IMR-90 (cell line): ENCODE results near the gene SHCBP1L. TPM values are rescaled to one million over a fixed set of nuclear protein-coding genes. Genes with fewer than 3 reads are reported as not detected.

Experiments
- ATAC-seq: fragments of 200-7000 bp; cut with Tn5 transposase; 2 replicates; pipeline ENCODE4 v1.9.1; 2020; ENCODE audit warnings: low read depth, mild to moderate bottlenecking, moderate library complexity
- BruUV-seq: library from RNA; stranded (reverse); fragments of 400-500 nt; replicated peaks from 2 replicates; lab custom pipeline; 2021; lab: Mats Ljungman, UMichigan
- CTCF ChIA-PET: fragments of 300-600 bp; formaldehyde crosslinking; extraction: SDS; loops from one replicate; lab custom pipeline; 2021; ENCODE audit warnings: antibody characterized with exemption; lab: Yijun Ruan, JAX
- POLR2A ChIA-PET: fragments of 300-600 bp; sonication (Branson Sonifier 250); formaldehyde crosslinking; loops from one replicate; lab custom pipeline; 2022; ENCODE audit warnings: antibody characterized with exemption; ENCODE audit not compliant: unreplicated experiment; lab: Charles Lee
- DNase-seq: peaks from one replicate; pipeline ENCODE4 v3.0.0; 2013
- H2AFZ ChIP-seq: replicated peaks from 2 replicates; pipeline ENCODE3; 2013; ENCODE audit warnings: low read length, mild to moderate bottlenecking; ENCODE audit not compliant: poor library complexity
- H2AK5ac ChIP-seq: 2 replicates; pipeline ENCODE4 v1.6.1; 2013; ENCODE audit warnings: low read depth, low read length, inconsistent platforms
- H2AK9ac ChIP-seq: replicated peaks from 2 replicates; pipeline ENCODE3; 2013; ENCODE audit warnings: mild to moderate bottlenecking, low read depth, low read length, moderate library complexity; ENCODE audit not compliant: poor library complexity
- H2BK120ac ChIP-seq: 2 replicates; pipeline ENCODE4 v1.6.1; 2013; ENCODE audit warnings: low read depth, low read length, inconsistent platforms
- H2BK15ac ChIP-seq: 3 replicates; pipeline ENCODE4 v1.6.1; 2013; ENCODE audit warnings: low read depth, low read length, inconsistent platforms
- H2BK20ac ChIP-seq: 2 replicates; pipeline ENCODE4 v1.6.1; 2013; ENCODE audit warnings: low read depth, mild to moderate bottlenecking, inconsistent platforms, low read length, moderate library complexity
- H2BK5ac ChIP-seq: 2 replicates; pipeline ENCODE4 v1.6.1; 2013; ENCODE audit warnings: mild to moderate bottlenecking, low read depth, low read length, inconsistent platforms; ENCODE audit not compliant: poor library complexity, severe bottlenecking
- H3K14ac ChIP-seq: replicated peaks from 2 replicates; pipeline ENCODE4 v1.6.1; 2013; ENCODE audit warnings: low read depth, low read length, inconsistent platforms
- H3K18ac ChIP-seq: 2 replicates; pipeline ENCODE4 v1.6.1; 2013; ENCODE audit warnings: low read depth, low read length, control low read depth
- H3K23ac ChIP-seq: 2 replicates; pipeline ENCODE4 v1.6.1; 2013; ENCODE audit warnings: low read depth, low read length, inconsistent platforms
- H3K27ac ChIP-seq: 2 replicates; pipeline ENCODE4 v1.5.1; 2013; ENCODE audit warnings: mild to moderate bottlenecking, control low read depth, low read length; ENCODE audit not compliant: insufficient read depth
- H3K27me3 ChIP-seq: 2 replicates; pipeline ENCODE4 v1.6.1; 2013; ENCODE audit warnings: low read length; ENCODE audit not compliant: control insufficient read depth, insufficient read depth
- H3K36me3 ChIP-seq: 2 replicates; pipeline ENCODE4 v1.6.1; 2013; ENCODE audit warnings: low read length, mixed read lengths; ENCODE audit not compliant: control insufficient read depth, insufficient read depth
- H3K4ac ChIP-seq: 2 replicates; pipeline ENCODE4 v1.6.1; 2013; ENCODE audit warnings: low read depth, low read length, inconsistent platforms
- H3K4me1 ChIP-seq: 2 replicates; pipeline ENCODE4 v1.6.1; 2013; ENCODE audit warnings: low read length, mixed read lengths; ENCODE audit not compliant: control insufficient read depth, insufficient read depth
- H3K4me2 ChIP-seq: 2 replicates; pipeline ENCODE4 v1.6.1; 2013; ENCODE audit warnings: low read depth, mild to moderate bottlenecking, control low read depth, low read length, moderate library complexity
- H3K4me3 ChIP-seq: 2 replicates; pipeline ENCODE4 v1.5.1; 2013; ENCODE audit warnings: low read depth, mild to moderate bottlenecking, control low read depth, low read length, moderate library complexity; ENCODE audit not compliant: insufficient read depth
- H3K56ac ChIP-seq: 2 replicates; pipeline ENCODE4 v1.6.1; 2013; ENCODE audit warnings: low read length, inconsistent platforms; ENCODE audit not compliant: insufficient read depth; ENCODE audit errors: extremely low read depth
- H3K79me1 ChIP-seq, 2 experiments: 2 replicates each; pipeline ENCODE4 v1.6.1; 2013; ENCODE audit warnings: low read length in 2 of 2, inconsistent platforms in 1 of 2, low read depth in 1 of 2
- H3K9ac ChIP-seq: 2 replicates; pipeline ENCODE4 v1.6.1; 2013; ENCODE audit warnings: low read depth, low read length, control low read depth
- H3K9me1 ChIP-seq: 2 replicates; pipeline ENCODE4 v1.6.1; 2013; ENCODE audit warnings: low read length, inconsistent platforms; ENCODE audit not compliant: insufficient read depth
- H3K9me3 ChIP-seq: 2 replicates; pipeline ENCODE4 v1.6.1; 2013; ENCODE audit warnings: low read length; ENCODE audit not compliant: control insufficient read depth, insufficient read depth
- H4K20me1 ChIP-seq: 2 replicates; pipeline ENCODE4 v1.6.1; 2013; ENCODE audit warnings: low read length, inconsistent platforms; ENCODE audit not compliant: insufficient read depth
- H4K5ac ChIP-seq: 2 replicates; pipeline ENCODE4 v1.6.1; 2013; ENCODE audit warnings: mild to moderate bottlenecking, low read depth, low read length, control low read depth
- H4K8ac ChIP-seq, 2 experiments: 2 replicates each; pipeline ENCODE4 v1.6.1; 2013; ENCODE audit warnings: low read depth in 2 of 2, low read length in 2 of 2, control low read depth in 1 of 2, inconsistent platforms in 1 of 2
- H4K91ac ChIP-seq: 2 replicates; pipeline ENCODE4 v1.6.1; 2013; ENCODE audit warnings: low read depth, low read length, inconsistent platforms; ENCODE audit not compliant: insufficient read depth
- BHLHE40 ChIP-seq: fragments of 150-350 bp; IDR thresholded peaks from 2 replicates; pipeline ENCODE4 v1.6.1; 2016; ENCODE audit warnings: mild to moderate bottlenecking, low read depth, low read length
- CEBPB ChIP-seq: IDR thresholded peaks from 2 replicates; pipeline ENCODE4 v1.6.1; 2012; ENCODE audit warnings: low read depth, low read length, improper control_type of control experiment
- CHD1 ChIP-seq: IDR thresholded peaks from 2 replicates; pipeline ENCODE4 v1.6.1; 2012; ENCODE audit warnings: low read depth, low read length, improper control_type of control experiment
- FOS ChIP-seq: fragments of 150-350 bp; IDR thresholded peaks from 2 replicates; pipeline ENCODE4 v1.6.1; 2016; ENCODE audit warnings: low read depth, low read length
- MAFK ChIP-seq: IDR thresholded peaks from 2 replicates; pipeline ENCODE4 v1.6.1; 2012; ENCODE audit warnings: low read depth, low read length, improper control_type of control experiment
- MAZ ChIP-seq: IDR thresholded peaks from 2 replicates; pipeline ENCODE4 v1.6.1; 2012; ENCODE audit warnings: low read depth, mild to moderate bottlenecking, low read length, improper control_type of control experiment, moderate library complexity, borderline replicate concordance
- MXI1 ChIP-seq: IDR thresholded peaks from 2 replicates; pipeline ENCODE4 v1.6.1; 2012; ENCODE audit warnings: low read depth, mild to moderate bottlenecking, low read length, moderate library complexity, borderline replicate concordance
- NFE2L2 ChIP-seq: fragments of 150-350 bp; IDR thresholded peaks from 2 replicates; pipeline ENCODE4 v1.6.1; 2016; ENCODE audit warnings: low read depth, mild to moderate bottlenecking, low read length
- POLR2A ChIP-seq: IDR thresholded peaks from 2 replicates; pipeline ENCODE4 v1.6.1; 2012; ENCODE audit warnings: mild to moderate bottlenecking, low read depth, low read length
- RAD21 ChIP-seq: IDR thresholded peaks from 2 replicates; pipeline ENCODE4 v1.6.1; 2012; ENCODE audit warnings: low read length, improper control_type of control experiment
- RCOR1 ChIP-seq: IDR thresholded peaks from 2 replicates; pipeline ENCODE4 v1.6.1; 2012; ENCODE audit warnings: mild to moderate bottlenecking, low read length, improper control_type of control experiment; ENCODE audit not compliant: insufficient replicate concordance
- RFX5 ChIP-seq: IDR thresholded peaks from 2 replicates; pipeline ENCODE4 v1.8.0; 2012; ENCODE audit warnings: low read depth, mild to moderate bottlenecking, low read length, moderate library complexity
- SMC3 ChIP-seq: fragments of 150-350 bp; IDR thresholded peaks from 2 replicates; pipeline ENCODE4 v1.6.1; 2016; ENCODE audit warnings: low read depth, mild to moderate bottlenecking, antibody characterized with exemption, low read length, moderate library complexity
- WGBS, 2 experiments: methylation state at CpG; one replicate each; pipeline versions ENCODE4 v1.1.5 to v1.1.7; 2013; ENCODE audit warnings: missing lambda C conversion rate in 2 of 2; ENCODE audit not compliant: insufficient read length in 1 of 2; ENCODE audit errors: extremely low coverage in 2 of 2; 5-methylcytosine and 5-hydroxymethylcytosine counted together
- dilution Hi-C: fragments of 300-500 bp; cut with HindIII; formaldehyde crosslinking; loops from one replicate; pipeline ENCODE4 v1.14.3; 2018; ENCODE audit warnings: low sequenced_read_pairs; ENCODE audit not compliant: unreplicated experiment
- in situ Hi-C: fragments of 300-500 bp; cut with MboI; formaldehyde crosslinking; loops from 3 replicates; pipeline ENCODE4 v1.14.3; 2019; ENCODE audit warnings: low sequenced_read_pairs, inconsistent platforms, mixed read lengths
- intact Hi-C: fragments of 100-400 bp; cut with micrococcal nuclease; formaldehyde crosslinking; loops from 2 replicates; pipeline ENCODE4 v1.10.0; 2022
- polyA plus RNA-seq, 3 experiments: library from polyadenylated mRNA; depleted of rRNA; stranded (reverse); fragments of >200 nt; gene quantifications; 2 replicates each; pipeline ENCODE4 v1.2.3, GENCODE V29; 2012; ENCODE audit warnings: low replicate concordance in 1 of 3
- total RNA-seq: library from RNA; depleted of rRNA; stranded (reverse); fragments of >200 nt; gene quantifications from 2 replicates; pipeline ENCODE4 v1.2.3, GENCODE V29; 2012
- TF ChIP-seq, protein P1 (sequence below): conservative IDR thresholded peaks from 2 replicates; pipeline ENCODE4 v1.5.1; 2012; ENCODE audit warnings: mild to moderate bottlenecking, low read depth, low read length, improper control_type of control experiment
- TF ChIP-seq, protein P2 (sequence below): fragments of 150-350 bp; IDR thresholded peaks from 2 replicates; pipeline ENCODE4 v1.6.1; 2016; ENCODE audit warnings: low read depth, mild to moderate bottlenecking, low read length, moderate library complexity, borderline replicate concordance
- TF ChIP-seq, protein P3 (sequence below): fragments of 150-350 bp; IDR thresholded peaks from 2 replicates; pipeline ENCODE4 v1.6.1; 2017; ENCODE audit warnings: mild to moderate bottlenecking, antibody characterized with exemption, low read length, low read depth

Gene SHCBP1L
- total and polyA plus RNA-seq, 2 of the 4 experiments (the other 2 are of a cell fraction): not detected

DNA sequence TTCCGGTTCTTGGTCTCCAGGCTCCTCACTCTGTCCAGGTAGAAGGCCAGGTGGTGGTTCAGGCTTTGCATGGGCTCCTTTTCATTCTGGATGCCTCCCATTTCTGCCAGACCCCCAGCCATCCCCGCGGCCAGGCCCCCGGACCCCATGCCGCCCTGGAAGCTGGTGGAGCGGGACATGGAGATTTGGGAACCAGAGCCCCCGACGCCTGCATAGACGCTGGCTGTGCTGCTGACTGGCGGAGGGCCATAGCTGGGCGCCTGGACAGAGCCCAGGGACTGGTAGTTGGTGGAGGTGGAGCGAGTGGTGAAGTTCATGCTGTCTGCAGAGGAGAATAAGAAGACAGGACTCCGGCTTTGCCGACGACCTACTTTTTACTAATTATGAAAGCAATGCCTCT, 7.1 kb upstream of the SHCBP1L start:
- Histone ChIP-seq H3K9me1 (peaks cover 2% of the 10 kb centered on the region), H4K20me1 (peaks cover 9% of the 10 kb centered on the region; the same call in 1 of the 2 replicates), H3K18ac (no peak overlapping the region), H3K9ac (no peak overlapping the region), H3K4ac (no peak overlapping the region), H4K8ac (no peak overlapping the region), H3K23ac (no peak overlapping the region), H2AFZ (no peak overlapping the region), H3K9me3 (no peaks in the 10 kb centered on the region), H3K4me3 (no peak overlapping the region), H2BK120ac (no peak overlapping the region), H3K27ac (no peak overlapping the region), H3K36me3 (no peaks in the 10 kb centered on the region), H2BK20ac (no peak overlapping the region), H3K79me1 (no peaks in the 10 kb centered on the region), H2BK5ac (no peak overlapping the region), H2BK15ac (no peak overlapping the region), H3K56ac (no peak overlapping the region), H2AK5ac (no peak overlapping the region), H3K14ac (no peak overlapping the region), H2AK9ac (no peak overlapping the region), H3K27me3 (peaks cover 2% of the 10 kb centered on the region; the same call in 1 of the 2 replicates), H4K5ac (no peak overlapping the region), H3K4me2 (no peak overlapping the region), H3K4me1 (peaks cover 2% of the 10 kb centered on the region; the same call in 1 of the 2 replicates), H4K91ac (no peak overlapping the region)
- ATAC-seq: no peak
- ChIA-PET CTCF (no interaction called here), POLR2A (no interaction called here)
- no CpG with 5 or more reads among the region's 15 CpGs for WGBS, 2 experiments
- DNase-seq: no peak
- in situ Hi-C loops: loop anchor here (25.0 kb wide), 2 partner anchors 152 to 277 kb away; no protein-coding TSS in a partner anchor
- intact Hi-C loops: loop anchor here (5.0 kb wide), 2 partner anchors 147 to 672 kb away; no protein-coding TSS in a partner anchor
- BruUV-seq: no TSS peak
- dilution Hi-C loops: no loop called here
- TF ChIP-seq RAD21 (no peak), BHLHE40 (no peak), SMC3 (no peak), CEBPB (no peak), POLR2A (no peak), MXI1 (no peak), FOS (no peak), CHD1 (no peak), MAZ (no peak), RCOR1 (no peak), MAFK (no peak), RFX5 (no peak), NFE2L2 (no peak)
- TF ChIP-seq, protein P1, sequence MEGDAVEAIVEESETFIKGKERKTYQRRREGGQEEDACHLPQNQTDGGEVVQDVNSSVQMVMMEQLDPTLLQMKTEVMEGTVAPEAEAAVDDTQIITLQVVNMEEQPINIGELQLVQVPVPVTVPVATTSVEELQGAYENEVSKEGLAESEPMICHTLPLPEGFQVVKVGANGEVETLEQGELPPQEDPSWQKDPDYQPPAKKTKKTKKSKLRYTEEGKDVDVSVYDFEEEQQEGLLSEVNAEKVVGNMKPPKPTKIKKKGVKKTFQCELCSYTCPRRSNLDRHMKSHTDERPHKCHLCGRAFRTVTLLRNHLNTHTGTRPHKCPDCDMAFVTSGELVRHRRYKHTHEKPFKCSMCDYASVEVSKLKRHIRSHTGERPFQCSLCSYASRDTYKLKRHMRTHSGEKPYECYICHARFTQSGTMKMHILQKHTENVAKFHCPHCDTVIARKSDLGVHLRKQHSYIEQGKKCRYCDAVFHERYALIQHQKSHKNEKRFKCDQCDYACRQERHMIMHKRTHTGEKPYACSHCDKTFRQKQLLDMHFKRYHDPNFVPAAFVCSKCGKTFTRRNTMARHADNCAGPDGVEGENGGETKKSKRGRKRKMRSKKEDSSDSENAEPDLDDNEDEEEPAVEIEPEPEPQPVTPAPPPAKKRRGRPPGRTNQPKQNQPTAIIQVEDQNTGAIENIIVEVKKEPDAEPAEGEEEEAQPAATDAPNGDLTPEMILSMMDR: no peak
- TF ChIP-seq, protein P2, sequence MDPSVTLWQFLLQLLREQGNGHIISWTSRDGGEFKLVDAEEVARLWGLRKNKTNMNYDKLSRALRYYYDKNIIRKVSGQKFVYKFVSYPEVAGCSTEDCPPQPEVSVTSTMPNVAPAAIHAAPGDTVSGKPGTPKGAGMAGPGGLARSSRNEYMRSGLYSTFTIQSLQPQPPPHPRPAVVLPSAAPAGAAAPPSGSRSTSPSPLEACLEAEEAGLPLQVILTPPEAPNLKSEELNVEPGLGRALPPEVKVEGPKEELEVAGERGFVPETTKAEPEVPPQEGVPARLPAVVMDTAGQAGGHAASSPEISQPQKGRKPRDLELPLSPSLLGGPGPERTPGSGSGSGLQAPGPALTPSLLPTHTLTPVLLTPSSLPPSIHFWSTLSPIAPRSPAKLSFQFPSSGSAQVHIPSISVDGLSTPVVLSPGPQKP: no peak
- TF ChIP-seq, protein P3, sequence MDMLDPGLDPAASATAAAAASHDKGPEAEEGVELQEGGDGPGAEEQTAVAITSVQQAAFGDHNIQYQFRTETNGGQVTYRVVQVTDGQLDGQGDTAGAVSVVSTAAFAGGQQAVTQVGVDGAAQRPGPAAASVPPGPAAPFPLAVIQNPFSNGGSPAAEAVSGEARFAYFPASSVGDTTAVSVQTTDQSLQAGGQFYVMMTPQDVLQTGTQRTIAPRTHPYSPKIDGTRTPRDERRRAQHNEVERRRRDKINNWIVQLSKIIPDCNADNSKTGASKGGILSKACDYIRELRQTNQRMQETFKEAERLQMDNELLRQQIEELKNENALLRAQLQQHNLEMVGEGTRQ: no peak
